HG03139 (cell line): ENCODE results near the gene GBX1.

Source experiments
- ATAC-seq: cut with Tn5 transposase; IDR thresholded peaks from one replicate; pipeline ENCODE4 v1.9.1; 2021; ENCODE audit not compliant: unreplicated experiment

The GBX1 gene

GRCh38 chr7:151167197-151167961 lies at the start of gene GBX1:
Gene GBX1, minus strand, starts transcription at chr7:151167694. Its CDS starts 146 bp downstream, at chr7:151167548.
- ATAC-seq = no peak

GRCh38 chr7:151215396-151215795 lies 47.9 kb upstream of the GBX1 start:
- no peak for ATAC-seq

DNA sequence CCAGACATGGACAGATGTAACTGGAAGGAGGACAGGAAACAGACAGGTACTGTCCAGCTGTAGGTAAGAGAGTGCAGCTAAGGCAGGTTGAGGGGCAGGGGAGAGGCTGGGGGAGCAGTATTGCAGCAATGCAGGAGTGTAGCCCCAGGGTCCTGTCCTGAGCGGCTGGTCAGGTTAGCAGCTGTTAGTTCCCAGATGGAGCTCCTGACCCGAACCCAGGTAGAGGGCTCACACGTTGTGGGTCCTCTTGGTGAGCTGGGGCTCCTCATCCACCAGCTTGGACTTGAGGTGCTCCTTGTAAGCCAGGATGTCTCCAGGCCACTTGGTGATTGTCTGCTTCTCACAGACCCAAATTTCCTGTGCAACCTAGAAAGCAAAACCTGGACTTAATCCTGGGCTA lies 46.3 kb upstream of the GBX1 start:
- no peak for ATAC-seq

DNA sequence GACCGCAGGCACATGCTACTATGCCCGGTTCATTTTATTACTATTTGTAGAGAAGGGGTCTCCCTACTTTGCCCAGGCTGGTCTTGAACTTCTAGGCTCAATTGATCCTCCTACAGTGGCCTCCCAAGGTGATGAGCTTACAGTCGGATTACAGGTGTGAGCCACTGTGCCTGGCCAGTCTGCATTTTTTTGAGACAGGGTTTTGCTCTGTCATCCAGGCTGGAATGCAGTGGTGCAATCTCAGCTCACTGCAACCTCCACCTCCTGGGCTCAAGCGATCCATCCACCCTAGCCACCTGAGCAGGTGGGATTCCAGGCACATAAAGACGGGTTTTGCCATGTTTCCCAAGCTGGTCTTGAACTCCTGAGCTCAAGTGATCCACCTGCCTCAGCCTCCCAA lies 45.1 kb upstream of the GBX1 start:
- no peak for ATAC-seq

- ATAC-seq = no peak
Observed at GRCh38 chr7:151211155-151211772, 43.8 kb upstream of the GBX1 start.

DNA sequence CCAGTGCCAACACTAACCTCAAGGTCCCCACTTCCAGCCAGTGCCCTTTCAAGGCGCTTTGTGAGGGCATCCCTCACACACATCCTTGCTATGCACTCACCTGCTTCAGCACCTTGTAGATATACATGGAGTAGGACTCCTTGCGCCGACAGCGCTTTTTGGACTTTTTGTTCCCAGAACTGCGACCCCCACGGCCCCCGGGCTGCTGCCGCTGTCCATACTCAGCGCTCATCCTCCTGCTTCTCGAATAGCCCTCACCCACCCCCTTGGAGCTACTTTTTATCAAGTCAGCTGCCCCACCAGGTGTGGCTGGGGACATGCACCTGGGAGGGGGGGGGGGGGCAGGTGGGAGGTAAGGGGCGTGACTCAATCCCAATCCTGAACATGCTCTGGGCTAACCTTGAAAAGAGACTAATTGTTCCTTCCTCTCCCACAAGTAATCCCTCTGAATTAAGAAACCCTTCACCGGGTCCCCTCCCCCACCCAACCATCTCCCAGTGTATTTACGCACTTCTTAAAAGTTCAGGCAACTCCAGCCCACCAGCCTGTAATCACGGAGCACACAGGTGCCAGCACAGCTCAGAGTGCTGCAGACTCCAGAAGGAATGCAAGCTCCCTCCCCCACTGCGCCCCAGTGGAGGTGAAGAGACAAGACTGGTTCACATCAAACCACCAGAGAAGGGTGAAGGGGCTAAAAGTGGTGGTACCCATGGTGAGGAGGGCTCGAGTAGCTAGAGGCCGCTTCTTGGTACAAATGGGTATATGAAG lies 42.8 kb upstream of the GBX1 start, which contains the start of gene H2BK1:
H2BK1 (minus strand) TSS at position 402 of the 768 bp plus-strand sequence; CDS start at position 232, 170 bp downstream.
- no peak for ATAC-seq

GRCh38 chr7:151209588-151209987 lies 42.1 kb upstream of the GBX1 start:
- no peak for ATAC-seq

DNA sequence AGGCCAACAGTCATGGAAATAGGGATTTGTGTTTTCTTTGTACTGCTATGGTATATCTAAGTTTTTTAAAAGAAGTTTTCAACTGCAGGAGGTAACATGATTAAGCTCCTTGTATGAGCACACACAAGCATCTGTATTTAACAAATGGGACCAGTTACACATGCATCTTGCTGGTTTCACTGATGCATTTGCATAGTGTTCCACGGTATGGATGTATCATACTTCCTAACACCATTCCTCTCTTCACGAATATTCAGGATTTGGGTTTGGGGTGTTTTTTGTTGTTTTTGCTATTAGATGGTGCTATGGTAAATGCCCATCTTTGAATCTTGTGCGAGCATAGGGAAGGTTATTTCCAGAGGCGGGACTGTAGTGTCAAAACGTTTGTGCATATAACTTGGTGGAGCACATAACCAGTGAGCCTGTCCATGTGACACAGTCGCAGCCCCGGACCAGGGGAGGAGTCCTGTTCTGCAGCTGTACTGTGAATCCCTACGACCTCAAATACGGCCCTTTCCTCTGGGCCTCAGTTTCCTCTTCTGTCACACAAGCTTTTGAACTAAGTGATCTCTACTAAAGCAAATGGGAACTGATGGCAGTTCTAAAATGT lies 40.9 kb upstream of the GBX1 start:
- no peak for ATAC-seq

DNA sequence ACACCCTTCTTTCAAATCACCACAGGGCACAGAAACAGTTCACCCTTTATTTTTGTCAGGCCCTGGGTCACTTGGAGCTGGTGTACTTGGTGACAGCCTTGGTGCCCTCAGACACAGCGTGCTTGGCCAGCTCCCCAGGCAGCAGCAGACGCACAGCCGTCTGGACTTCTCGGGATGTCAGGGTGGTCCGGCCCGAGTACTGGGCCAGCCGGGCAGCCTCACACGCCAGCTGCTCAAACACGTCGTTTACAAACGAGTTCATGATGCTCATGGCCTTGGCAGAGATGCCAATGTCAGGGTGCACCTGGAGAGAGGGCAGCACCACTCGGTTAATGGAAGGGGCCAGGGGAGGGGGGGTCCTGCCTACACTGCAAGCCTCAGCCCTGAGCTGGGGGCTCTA lies 40.3 kb upstream of the GBX1 start:
- no peak for ATAC-seq

DNA sequence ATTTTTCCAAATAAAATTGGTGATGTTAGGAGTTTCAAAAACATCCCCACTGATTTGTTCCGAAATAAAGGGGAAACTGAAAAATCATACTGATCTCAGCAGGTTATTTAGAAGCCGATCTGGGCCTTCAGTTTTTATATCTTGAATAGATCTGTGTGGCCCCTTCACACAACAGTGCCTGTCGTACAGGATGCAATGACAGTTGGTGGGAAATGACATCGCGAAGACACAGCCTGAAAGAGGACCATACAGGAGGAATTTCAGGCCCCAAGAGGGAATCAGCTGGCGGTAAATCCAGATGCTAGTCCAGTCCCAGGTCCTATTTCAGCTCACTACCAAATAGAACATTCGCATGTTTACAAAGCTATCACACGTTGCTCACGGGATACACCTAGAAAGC lies 39.8 kb upstream of the GBX1 start:
- no peak for ATAC-seq

DNA sequence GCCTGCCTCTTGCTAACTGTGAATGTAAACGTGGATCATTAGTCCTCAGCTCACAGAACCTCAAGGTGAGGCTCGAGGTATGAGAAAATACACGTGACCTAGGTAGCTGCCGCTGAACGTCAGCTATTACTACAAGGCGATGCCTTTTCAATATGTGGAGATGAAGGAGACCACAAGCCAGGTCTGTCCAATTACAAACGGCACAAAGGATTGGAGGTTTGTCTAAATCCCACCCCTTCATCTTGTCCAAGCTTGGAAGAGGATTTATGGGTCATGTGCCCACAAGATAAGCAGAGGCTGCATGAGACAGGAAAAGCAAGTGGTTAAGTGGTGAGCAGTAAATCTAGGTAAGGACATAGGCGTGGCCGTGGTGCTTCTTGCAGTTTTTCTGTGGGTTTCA lies 39.4 kb upstream of the GBX1 start:
- no peak for ATAC-seq

DNA sequence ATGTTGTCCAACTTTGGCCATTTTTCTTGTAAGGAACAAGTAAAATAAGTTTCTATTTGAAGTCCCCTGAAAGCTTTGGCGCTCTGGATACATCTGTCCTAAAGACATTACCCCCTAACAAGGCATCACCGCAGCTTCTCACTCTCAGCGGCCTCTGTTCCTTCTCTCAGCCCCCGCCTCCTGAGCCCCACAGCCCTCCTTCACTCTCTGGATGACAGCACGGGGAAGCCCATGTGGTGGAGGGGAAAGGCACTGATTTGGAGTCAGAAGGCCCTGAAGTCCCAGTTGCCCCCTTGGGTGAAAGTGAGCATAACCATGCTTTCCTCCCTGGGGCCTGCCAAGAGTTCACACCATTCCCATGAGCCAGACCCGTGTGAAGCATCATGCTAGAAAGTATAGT lies 38.2 kb upstream of the GBX1 start:
- no peak for ATAC-seq

DNA sequence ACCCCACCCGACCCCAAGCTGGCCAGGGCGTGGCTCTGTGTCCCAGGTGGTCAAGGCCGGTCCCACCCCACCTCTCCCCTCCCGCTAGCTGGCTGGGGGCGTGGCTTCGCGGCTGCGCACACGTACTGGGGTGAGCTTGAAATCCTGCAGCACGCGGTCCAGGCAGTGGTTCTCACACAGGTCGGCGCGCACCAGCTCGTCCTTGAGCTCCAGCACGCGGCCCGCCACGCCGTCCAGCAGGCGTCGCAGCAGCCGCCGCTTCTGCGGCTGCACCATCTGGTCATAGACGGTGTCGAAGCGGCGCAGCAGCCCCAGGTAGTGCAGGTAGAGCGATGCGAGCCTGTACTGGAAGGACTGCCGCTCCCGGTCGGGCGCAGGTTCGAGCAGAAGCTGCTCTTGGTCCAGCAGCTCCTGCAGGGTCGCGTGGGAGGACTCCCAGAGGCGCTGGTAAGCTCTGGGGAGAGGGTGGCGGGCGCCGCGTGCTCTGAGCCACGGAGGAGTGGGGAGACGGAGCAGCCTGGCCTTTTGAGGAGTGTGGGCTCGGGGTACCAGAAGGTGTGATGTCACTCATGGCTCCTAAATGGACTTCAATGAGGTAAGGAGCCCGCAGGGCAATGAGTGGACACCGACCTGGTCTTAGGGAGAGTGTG lies 37.0 kb upstream of the GBX1 start:
- no peak for ATAC-seq

DNA sequence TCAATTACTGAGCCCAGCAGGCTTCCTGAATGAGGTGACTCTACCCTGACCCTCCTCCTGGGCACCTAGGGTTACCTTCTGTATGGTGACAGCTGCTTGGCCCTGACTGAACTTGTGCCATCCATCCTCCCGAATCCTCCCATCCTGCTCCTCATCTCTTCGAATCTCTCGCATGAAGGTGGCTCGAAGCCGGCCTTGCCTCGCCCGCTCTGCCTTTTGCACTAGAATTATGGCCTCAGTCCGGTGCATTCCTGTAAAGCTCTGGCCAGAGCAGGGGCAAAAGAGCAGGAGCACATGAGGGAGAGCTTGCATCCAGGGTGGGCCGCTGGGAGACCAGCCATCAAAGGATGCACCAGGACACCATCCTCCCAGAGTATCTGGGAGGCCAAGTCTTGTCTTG lies 35.3 kb upstream of the GBX1 start:
- no peak for ATAC-seq

- no peak for ATAC-seq
Observed at GRCh38 chr7:151201751-151202150, 34.3 kb upstream of the GBX1 start.

DNA sequence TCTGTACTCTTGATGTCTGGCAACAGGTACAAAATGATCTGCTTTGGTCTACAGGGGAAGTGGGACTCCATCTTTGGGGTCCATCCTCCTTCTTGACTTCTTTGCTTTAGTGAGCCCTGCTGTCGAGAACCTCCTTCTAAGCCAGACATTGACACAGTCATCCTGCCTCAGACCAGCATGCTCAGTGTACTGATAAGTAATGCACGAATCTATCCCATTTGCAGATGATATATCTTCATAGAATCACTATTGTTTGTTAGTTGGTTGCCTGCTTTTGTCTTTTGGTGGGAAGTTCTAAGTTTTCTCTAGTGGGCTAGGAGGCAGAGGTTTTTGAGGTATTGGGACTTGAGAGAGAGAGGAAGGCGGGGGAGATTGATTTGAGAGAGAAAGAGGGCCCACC lies 33.9 kb upstream of the GBX1 start:
- ATAC-seq = no peak

DNA sequence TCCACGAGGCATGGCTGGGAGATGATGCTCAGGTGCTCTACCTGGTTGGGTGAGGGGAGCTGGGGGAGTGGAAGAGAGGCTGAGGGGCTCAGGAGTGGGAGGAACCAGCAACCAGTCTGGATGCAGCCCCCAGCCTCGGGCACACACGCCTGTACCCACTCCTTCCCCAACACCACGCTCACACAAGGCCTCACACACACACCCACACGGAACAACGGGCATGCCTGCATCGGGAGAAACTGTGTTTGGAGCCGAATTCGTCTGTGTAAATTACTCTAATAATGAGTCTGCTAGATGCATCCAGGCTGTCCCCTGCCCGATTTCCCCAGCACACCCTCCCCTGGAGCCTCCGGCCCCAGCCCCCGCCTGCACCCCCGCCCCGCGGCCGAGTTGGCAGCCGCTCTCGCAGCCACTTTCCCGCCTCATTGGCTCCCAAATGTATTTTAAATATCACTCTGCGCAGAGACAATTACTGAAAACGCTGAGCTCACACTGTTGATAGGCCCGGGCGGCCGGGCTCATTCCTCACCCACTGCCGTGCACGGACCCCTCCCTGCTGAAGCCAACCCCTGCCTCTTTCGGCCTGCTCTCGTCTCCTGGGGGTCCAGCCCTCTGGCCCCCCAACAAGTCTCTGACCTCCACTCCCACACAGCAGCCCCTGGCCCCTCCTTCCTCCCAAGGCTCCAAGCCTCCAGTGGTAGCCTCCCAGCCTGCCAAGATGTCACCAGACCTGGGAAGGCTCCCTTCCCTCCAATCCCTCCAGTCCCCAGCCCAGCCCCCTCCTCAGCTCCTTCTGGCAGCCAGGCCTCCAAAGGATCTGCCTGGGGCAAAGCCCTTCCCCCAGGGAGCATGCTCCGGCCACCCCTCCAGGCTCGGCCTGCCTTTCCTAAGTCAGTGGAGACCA lies 31.7 kb upstream of the GBX1 start:
- no peak for ATAC-seq

- ATAC-seq = no peak
Observed at GRCh38 chr7:151197932-151198331, 30.4 kb upstream of the GBX1 start.

DNA sequence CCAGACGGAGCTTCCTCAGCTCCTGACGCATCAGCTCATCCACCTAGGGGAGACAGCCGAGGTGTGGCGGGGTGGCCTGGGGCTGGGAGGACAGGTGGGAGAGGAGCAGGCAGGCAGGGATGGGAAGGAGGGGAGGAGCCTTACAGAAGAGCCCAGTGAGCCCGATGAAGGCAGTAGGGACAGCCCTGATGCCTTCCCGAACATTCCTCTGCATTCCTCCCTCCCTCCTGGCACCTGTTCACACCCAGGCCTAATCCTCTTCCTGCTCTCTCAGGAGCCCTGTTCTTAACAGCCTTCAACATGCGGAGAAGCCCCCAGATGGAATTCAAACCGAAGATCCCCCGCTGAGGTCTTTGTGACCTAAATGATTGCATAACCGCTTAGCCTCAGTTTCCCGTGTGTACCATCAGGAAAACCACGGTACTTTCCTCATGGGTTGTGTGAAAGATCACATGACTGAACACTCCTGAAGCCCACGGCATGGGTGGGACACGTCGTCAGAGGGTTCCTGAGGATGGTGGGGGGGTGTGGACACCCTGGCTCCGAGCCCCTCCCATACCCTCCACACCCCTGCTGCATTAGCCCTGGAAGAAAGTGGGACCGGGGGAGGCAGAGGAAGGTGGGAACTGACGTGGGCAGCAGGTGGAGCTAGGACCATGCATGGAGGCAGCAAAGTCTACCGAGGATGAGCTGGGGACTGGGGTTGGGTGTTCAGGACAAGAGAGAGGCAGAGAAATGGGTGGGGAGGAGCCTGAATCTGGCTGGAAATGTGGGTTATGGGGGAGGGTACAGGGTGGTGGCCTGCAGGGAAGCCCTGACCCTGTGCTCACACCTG lies 28.3 kb upstream of the GBX1 start:
- ATAC-seq = no peak
